Bronchial epithelial cell (primary cell): ENCODE measurements around the gene GMDS. TPM values are rescaled to one million over a fixed set of nuclear protein-coding genes. Genes with fewer than 3 reads are reported as not detected.

Source experiments
- DNase-seq: peaks from one replicate; pipeline ENCODE4 v3.0.0-alpha.2; 2010; ENCODE audit warnings: low read depth
- FAIRE-seq: peaks from 2 replicates; lab custom pipeline; 2011; peaks lifted over from hg19 to GRCh38; lab: Jason Lieb, UNC
- H3K27me3 ChIP-seq: 2 replicates; pipeline ENCODE4 v1.5.1; 2011; ENCODE audit warnings: low read length; ENCODE audit not compliant: control insufficient read depth, insufficient read depth
- H3K36me3 ChIP-seq: 2 replicates; pipeline ENCODE4 v1.5.1; 2011; ENCODE audit warnings: low read length; ENCODE audit not compliant: control insufficient read depth, insufficient read depth
- H3K4me3 ChIP-seq: 2 replicates; pipeline ENCODE4 v1.5.1; 2011; ENCODE audit warnings: mild to moderate bottlenecking, low read depth, low read length, control low read depth
- CTCF ChIP-seq: IDR thresholded peaks from 2 replicates; pipeline ENCODE4 v1.5.1; 2011; ENCODE audit warnings: mild to moderate bottlenecking, moderate library complexity, low read length, control low read depth, inconsistent platforms; ENCODE audit not compliant: insufficient read depth, severe bottlenecking
- total RNA-seq: library from RNA; depleted of rRNA; stranded (reverse); fragments of >200 nt; gene quantifications from 2 replicates; pipeline ENCODE4 v1.2.1, GENCODE V29; 2014

GMDS gene
- total RNA-seq, 1 donor from 2014 or later: 8.2 TPM

- Histone ChIP-seq H3K27me3 (no peaks in the 10 kb centered on the region), H3K36me3 (no peaks in the 10 kb centered on the region), H3K4me3 (no peak overlapping the region)
- TF ChIP-seq CTCF: no peak
- FAIRE-seq (no peak), DNase-seq (no peak)
Measured at GRCh38 chr6:1814279-1814678, 431.1 kb downstream of the GMDS start.

DNA sequence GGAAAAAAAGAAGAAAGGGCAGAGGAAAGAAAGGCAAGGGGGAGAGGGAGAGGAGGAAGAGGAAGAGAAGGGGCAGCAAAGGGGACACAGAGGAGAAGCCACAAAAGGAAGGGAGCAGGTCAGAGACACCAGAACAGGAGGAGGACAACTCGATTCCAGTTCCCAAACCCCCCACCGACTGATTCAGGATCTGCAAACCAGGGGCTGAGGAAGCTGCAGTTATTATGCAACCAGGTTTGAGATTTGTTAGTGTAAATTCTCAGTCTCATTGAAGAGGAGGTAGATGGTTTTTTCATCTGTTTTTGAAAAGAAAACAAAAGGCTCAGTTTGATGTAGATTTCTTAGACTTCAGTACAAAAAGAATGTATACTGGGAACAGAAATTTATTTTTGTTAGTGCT, 432.9 kb downstream of the GMDS start:
- no peak for TF ChIP-seq CTCF

GRCh38 chr6:1812034-1812433, 433.4 kb downstream of the GMDS start:
- no peak overlapping the region for H3K4me3 ChIP-seq
- no peaks in the 10 kb centered on the region for H3K27me3 ChIP-seq
- no peaks in the 10 kb centered on the region for H3K36me3 ChIP-seq
- TF ChIP-seq CTCF: no peak
- FAIRE-seq (no peak), DNase-seq (no peak)

More for the DNA sequence above, 432.9 kb downstream of the GMDS start:
- DNase-seq (no peak), FAIRE-seq (no peak)
- H3K4me3 ChIP-seq: no peak overlapping the region
- no peaks in the 10 kb centered on the region for H3K27me3 ChIP-seq
- H3K36me3 ChIP-seq: no peaks in the 10 kb centered on the region

GRCh38 chr6:1810880-1811279, 434.5 kb downstream of the GMDS start:
- TF ChIP-seq CTCF: no peak
- no peak overlapping the region for H3K4me3 ChIP-seq
- no peak for FAIRE-seq
- H3K27me3 ChIP-seq: no peaks in the 10 kb centered on the region
- H3K36me3 ChIP-seq: no peaks in the 10 kb centered on the region
- DNase-seq: no peak

DNA sequence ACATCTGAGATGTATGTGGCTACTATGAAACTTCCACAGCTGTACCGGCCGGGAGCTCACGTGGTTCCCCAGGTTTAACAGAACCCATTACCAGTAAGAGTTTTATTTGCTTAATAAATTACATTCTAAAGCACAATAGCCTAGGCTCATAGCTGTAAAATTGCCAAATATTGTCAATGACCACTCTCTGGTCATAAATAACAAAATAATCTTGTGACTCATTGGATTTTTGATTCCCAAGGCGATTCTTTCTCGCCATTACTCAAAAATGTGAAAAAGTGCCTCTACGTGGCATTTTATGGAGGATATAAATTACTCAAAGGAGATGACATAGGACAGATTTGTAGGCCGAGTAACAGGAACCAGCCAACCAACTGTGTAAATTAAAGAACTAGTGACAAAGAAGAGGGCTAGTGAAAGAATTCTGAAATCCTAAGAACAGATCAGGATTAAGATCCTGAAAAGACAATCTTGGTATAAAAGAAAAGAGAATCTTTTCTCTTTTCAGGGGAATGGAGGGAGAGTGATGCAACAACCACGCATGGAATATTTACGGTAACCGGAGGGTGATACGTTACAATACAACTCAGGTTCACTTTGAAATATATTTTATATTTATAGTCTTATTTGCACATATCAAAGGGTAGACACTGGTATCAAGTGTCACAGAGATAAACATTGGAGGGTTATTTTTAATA, 436.0 kb downstream of the GMDS start:
- DNase-seq: no peak
- TF ChIP-seq CTCF: no peak
- Histone ChIP-seq H3K27me3 (no peaks in the 10 kb centered on the region), H3K36me3 (no peaks in the 10 kb centered on the region), H3K4me3 (no peak overlapping the region)
- no peak for FAIRE-seq

GRCh38 chr6:1806935-1807334, 438.5 kb downstream of the GMDS start:
- no peak overlapping the region for H3K4me3 ChIP-seq
- FAIRE-seq (no peak), DNase-seq (no peak)
- no peak for TF ChIP-seq CTCF
- no peaks in the 10 kb centered on the region for H3K36me3 ChIP-seq
- no peaks in the 10 kb centered on the region for H3K27me3 ChIP-seq
